NCI-H146 treated with DMSO at 0.1 percent for 48 hours (cell line): ENCODE measurements around the gene HOXA11.

Experiments
- DNase-seq: peaks from one replicate; lab custom pipeline; 2025; ENCODE audit not compliant: unreplicated experiment; lab: John Stamatoyannopoulos, UW

Gene HOXA11

DNA sequence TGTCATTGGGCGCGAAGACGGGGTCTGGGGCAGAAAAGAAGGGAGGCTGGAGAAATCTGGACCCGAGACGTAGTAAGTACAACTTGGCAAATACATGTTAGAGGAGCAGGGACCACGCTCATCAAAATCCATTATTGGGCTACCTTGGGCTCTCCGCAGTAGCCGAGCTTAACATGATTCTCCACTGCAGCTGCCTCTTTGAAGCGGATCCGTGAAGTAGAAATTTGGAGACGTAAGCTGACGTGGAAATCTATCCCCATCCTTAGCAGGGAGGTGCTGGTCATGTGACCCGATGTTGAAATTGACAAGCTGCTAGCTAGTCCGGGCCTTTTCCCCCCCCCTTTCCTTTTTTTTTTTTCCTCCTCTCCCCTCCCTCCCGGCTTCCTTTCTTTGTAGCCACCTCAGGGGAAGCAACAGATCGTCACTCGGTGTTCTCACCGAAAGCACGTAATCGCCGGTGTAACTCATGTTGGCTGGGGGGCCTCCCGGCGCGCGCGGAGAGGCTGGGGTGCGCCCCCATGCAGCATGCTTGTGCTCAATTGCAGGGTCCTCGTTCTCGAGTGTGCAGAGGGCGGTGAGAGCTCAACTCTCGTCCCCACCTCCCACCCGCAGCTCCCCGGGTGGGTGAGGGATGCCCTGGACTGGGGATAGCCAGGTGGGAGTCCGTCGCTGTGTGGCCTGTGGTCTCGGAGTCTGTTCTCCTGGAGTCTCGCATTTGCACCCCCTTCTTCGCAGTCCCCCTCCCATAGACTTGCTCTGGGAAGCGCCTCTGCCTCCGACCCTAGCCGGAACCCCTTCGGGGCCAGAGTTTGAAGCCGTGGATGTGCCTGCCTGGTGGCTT is at the start of gene HOXA11:
HOXA11 (minus strand) TSS at position 220 of the 841 bp plus-strand sequence; CDS start at position 132, 88 bp downstream.
- no peak for DNase-seq

- DNase-seq: no peak
These were observed 44.4 kb upstream of the HOXA11 start for GRCh38 chr7:27229448-27229847.

GRCh38 chr7:27224983-27225934 is 40.2 kb upstream of the HOXA11 start:
- DNase-seq: no peak

GRCh38 chr7:27223941-27224575 is 39.0 kb upstream of the HOXA11 start:
- DNase-seq: no peak

DNA sequence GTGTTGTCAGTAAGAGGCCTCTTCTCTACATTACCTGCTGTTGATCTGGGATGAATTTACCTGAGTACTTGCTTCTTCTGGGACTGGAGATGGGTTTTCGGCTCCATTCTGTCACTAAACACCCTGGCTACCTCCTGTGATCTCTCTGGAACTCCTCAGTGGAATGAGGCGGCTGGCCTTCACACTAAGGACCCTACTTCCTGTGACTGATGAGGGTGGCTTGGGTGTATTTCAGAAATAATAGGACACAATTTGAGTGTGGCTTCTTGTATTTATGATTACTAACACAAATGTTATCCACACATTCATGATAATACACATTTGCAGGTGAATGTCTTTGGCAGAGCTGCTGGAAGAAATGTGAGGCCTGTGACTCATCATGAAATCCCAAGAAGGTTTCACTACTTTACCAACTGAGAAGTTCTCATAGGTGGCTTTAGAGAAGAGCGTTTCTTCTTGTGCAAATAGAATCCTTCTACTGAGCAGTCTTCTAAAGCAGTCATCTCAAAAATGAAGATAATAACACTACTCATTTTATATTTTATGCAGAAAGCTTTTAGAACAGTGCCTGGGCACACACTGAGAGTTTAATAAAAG is 36.3 kb upstream of the HOXA11 start:
- no peak for DNase-seq

DNA sequence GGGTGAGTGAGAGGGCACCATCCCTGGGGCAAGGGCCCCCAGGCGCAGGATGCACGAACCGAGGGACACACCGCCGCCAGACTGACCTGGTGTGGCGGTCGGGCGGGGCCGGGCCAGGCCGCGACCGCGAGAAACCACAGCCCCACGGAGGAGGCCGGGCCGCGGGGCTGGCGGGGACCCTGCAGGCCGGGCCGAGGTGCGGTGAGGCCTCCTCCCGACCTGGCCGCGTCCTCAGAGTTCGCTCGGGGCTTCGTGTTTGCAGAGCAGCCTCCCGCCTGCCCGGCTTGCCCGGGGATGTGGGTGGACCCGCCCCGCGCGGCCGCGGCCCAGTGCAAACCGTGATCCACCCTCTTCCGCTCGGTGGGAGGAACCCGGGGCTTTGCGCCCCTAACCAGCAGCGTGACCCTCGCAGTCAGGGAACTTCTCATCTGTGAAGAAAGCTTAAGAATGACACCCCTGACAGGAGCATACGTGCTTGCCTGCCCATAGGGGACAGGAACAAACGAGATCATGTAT is 35.5 kb upstream of the HOXA11 start:
- no peak for DNase-seq

GRCh38 chr7:27219821-27220220 is 34.8 kb upstream of the HOXA11 start:
- no peak for DNase-seq

DNA sequence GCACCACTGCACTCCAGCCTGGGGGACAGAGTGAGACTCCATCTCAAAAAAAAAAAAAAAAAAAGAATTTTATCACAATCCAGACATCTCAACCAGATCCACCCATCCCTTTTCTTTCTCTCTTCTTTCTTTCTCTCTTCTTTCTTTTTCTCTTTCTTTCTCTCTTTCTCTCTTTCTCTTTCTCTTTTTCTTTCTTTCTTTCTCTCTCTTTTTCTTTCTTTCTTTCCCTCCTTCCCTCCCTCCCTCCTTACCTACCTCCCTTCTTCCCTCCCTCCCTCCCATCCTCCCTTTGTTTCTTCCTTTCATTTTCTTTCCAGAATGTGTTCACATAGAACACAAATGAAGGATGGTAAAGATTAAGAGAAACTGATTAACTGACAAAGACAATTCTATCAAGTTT is 32.9 kb upstream of the HOXA11 start:
- no peak for DNase-seq

DNA sequence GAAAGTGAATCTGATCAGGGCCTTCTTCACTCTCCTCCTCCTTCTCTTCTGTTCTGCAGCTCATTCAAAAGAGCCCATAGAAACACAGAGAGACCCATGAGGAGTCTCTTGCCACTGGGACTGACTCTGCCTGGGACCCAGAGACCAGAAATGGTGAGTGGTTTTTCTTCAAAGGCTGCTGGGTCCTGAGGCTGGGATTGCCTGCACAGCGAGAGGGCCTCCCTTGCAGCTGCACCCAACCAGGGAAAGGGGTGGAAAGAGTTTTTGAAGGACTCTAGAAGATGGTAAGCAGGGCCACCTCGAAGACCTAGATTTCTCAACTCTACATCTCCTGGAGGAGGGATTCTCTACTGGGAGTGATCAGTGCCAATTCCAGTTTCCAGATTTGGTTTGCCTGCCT is 30.3 kb upstream of the HOXA11 start:
- no peak for DNase-seq

- no peak for DNase-seq
These were observed 29.4 kb upstream of the HOXA11 start for GRCh38 chr7:27214239-27214950.

GRCh38 chr7:27213433-27214238 is 28.6 kb upstream of the HOXA11 start:
- DNase-seq: no peak

DNA sequence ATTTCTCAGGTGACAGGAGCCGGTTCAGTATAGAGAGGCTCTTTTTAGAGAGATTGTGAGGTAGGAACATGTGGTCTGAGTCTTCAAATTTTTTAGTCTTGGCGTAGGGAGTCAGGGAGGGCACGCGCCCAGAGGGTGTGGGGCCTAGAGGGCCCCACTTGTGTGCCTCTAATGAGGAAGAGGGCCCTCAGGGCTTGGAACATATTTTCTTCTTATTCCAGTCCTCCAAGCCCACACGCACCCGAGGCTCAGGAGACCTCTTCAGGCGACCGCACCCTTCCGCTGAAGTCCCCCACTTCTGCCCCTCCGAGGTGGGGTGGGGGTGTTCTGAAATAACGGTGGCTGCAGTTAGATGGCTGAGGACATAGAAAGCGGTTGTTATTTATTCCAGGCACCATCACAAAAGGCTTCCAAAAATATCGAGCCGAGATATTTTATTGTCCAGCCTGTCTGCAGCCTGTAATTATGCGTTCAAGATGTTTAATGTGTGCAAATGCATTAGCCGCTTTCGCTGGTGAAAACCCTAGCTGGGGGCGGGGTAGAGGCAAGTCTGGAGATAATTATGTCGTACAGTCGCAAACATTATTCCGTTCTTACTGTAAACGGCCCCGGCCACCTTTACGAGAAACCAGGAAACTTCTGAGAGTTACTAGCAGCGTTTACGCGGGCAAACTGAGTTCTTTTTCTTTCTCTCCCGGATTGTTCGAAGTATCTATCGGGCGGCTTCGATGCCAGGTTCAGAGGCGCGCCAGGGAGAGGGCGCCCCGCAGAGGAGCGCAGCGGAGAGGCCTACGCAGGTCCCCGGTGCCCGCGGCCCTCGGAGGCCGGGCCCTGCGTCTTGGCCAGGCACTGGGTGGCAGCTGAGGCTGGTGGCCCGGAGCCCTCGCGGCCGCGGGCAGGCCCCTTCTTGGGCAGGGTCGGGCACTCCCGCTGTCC is 27.7 kb upstream of the HOXA11 start:
- DNase-seq: no peak

- no peak for DNase-seq
These were observed 26.8 kb upstream of the HOXA11 start for GRCh38 chr7:27211764-27212204.

- DNase-seq: no peak
These were observed 26.0 kb upstream of the HOXA11 start for GRCh38 chr7:27211084-27211446.

DNA sequence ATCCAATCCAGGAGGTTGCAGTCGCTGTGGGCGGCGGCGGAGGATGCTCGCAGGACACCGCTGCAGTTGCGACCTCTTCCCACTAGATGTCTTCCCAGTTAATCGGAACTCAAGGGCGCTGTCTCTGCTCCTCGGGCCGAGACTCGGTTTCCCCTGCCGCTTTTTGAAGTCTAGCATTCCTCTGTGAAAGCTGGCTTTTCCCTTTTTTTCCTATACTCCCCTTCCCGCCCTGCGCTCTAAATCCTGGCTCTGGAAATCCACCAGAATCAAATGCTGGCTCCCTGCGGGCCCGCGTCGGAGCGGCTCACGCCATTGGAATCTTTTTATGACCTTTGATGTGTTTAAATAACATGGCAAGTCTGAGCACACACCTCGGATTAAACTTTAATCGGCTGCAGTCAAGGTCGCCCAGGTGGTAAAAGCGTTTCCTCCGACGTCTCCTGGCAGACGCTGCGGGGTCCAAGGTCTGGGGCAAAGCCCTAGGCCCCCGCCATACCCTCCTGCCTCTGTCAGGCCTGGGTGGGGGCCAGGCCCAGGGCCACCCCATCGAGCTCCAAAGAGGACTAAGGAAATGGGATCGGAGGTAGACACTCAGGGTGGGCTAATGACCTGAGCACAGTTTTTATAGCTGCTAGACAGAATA is 25.5 kb upstream of the HOXA11 start:
- no peak for DNase-seq

GRCh38 chr7:27209933-27210440 is 25.0 kb upstream of the HOXA11 start:
- DNase-seq: no peak

GRCh38 chr7:27208998-27209397 is 24.0 kb upstream of the HOXA11 start:
- no peak for DNase-seq
